ENCODE measurements around the gene GTF2F2.
"Not testable (repeated sequence)": the region's sequence is repeated elsewhere in the genome, so short reads cannot be mapped to it uniquely, and the experiment has no call there.

The GTF2F2 gene

GRCh38 chr13:45180713-45181601, 60.6 kb downstream of the GTF2F2 start:
- no peak for DNase-seq

GRCh38 chr13:45184693-45185092, 64.4 kb downstream of the GTF2F2 start:
- DNase-seq = no peak

- no peak for DNase-seq
Measured at GRCh38 chr13:45185286-45185685, 65.0 kb downstream of the GTF2F2 start.

- DNase-seq = not testable (repeated sequence)
Measured at GRCh38 chr13:45189077-45189476, 68.8 kb downstream of the GTF2F2 start.

GRCh38 chr13:45189511-45189910, 69.2 kb downstream of the GTF2F2 start:
- DNase-seq = not testable (repeated sequence)

- DNase-seq = no peak
Measured at GRCh38 chr13:45191874-45192273, 71.6 kb downstream of the GTF2F2 start.

- DNase-seq = no peak
Measured at GRCh38 chr13:45194081-45194939, 74.0 kb downstream of the GTF2F2 start.

- no peak for DNase-seq
Measured at GRCh38 chr13:45195421-45195820, 75.1 kb downstream of the GTF2F2 start.

- no peak for DNase-seq
Measured at GRCh38 chr13:45196096-45196495, 75.8 kb downstream of the GTF2F2 start.

GRCh38 chr13:45196622-45197021, 76.3 kb downstream of the GTF2F2 start:
- no peak for DNase-seq

- DNase-seq = no peak
Measured at GRCh38 chr13:45198041-45198440, 77.7 kb downstream of the GTF2F2 start.

- no peak for DNase-seq
Measured at GRCh38 chr13:45198924-45199323, 78.6 kb downstream of the GTF2F2 start.

GRCh38 chr13:45199711-45200110, 79.4 kb downstream of the GTF2F2 start:
- DNase-seq = no peak

- no peak for DNase-seq
Measured at GRCh38 chr13:45200701-45201232, 80.5 kb downstream of the GTF2F2 start, which contains the start of gene KCTD4. KCTD4 (minus strand) TSS chr13:45201045; CDS start chr13:45194567, 6,478 bp downstream.

GRCh38 chr13:45205124-45205523, 84.8 kb downstream of the GTF2F2 start:
- no peak for DNase-seq

GRCh38 chr13:45206340-45206739, 86.0 kb downstream of the GTF2F2 start:
- DNase-seq = no peak

- DNase-seq = no peak
Measured at GRCh38 chr13:45207319-45207718, 87.0 kb downstream of the GTF2F2 start.

- no peak for DNase-seq
Measured at GRCh38 chr13:45208132-45208531, 87.8 kb downstream of the GTF2F2 start.

GRCh38 chr13:45209229-45209628, 88.9 kb downstream of the GTF2F2 start:
- DNase-seq = no peak

GRCh38 chr13:45215392-45216077, 95.2 kb downstream of the GTF2F2 start:
- DNase-seq = no peak

GRCh38 chr13:45216193-45216592, 95.9 kb downstream of the GTF2F2 start:
- no peak for DNase-seq

GRCh38 chr13:45218689-45219088, 98.4 kb downstream of the GTF2F2 start:
- DNase-seq = no peak

Measured in activated T-cell treated with anti-CD3 and anti-CD28 coated beads for 4 hours (primary cell).